ENCODE results near the gene DKKL1.

DKKL1 gene

GRCh38 chr19:49395581-49396407, 32.1 kb downstream of the DKKL1 start:
- no peak for DNase-seq (ENCODE audit: low spot score)
- no peak for TF ChIP-seq CTCF (IDR thresholded peaks at IDR 0.05; ENCODE audit: extremely low read depth, missing control alignments)

GRCh38 chr19:49396738-49397505, 33.2 kb downstream of the DKKL1 start:
- no peak for DNase-seq (ENCODE audit: low spot score)
- TF ChIP-seq CTCF (IDR thresholded peaks at IDR 0.05; ENCODE audit: extremely low read depth, missing control alignments): no peak

- no peak for DNase-seq (ENCODE audit: low spot score)
- no peak for TF ChIP-seq CTCF (IDR thresholded peaks at IDR 0.05; ENCODE audit: extremely low read depth, missing control alignments)
Measured at GRCh38 chr19:49398001-49398615, 34.4 kb downstream of the DKKL1 start.

- no peak for DNase-seq (ENCODE audit: low spot score)
- no peak for TF ChIP-seq CTCF (IDR thresholded peaks at IDR 0.05; ENCODE audit: extremely low read depth, missing control alignments)
Measured at GRCh38 chr19:49398931-49399330, 35.3 kb downstream of the DKKL1 start.

- TF ChIP-seq CTCF (IDR thresholded peaks at IDR 0.05; ENCODE audit: extremely low read depth, missing control alignments): no peak
- DNase-seq (ENCODE audit: low spot score): no peak
Measured at GRCh38 chr19:49400029-49400428, 36.4 kb downstream of the DKKL1 start.

- DNase-seq (ENCODE audit: low spot score): no peak
- TF ChIP-seq CTCF (IDR thresholded peaks at IDR 0.05; ENCODE audit: extremely low read depth, missing control alignments): no peak
Measured at GRCh38 chr19:49403404-49404187, 39.9 kb downstream of the DKKL1 start.
